Sigmoid colon (tissue), 7 donors: Measurements from ENCODE around the gene MPPED1. TPM values are rescaled to one million over a fixed set of nuclear protein-coding genes. Genes with fewer than 3 reads are reported as not detected.

Experiments used
- DNase-seq: peaks from one replicate; pipeline ENCODE4 v3.0.0-alpha.2; 2019
- H3K27ac ChIP-seq, 4 donors: fragments of 200-600 bp; sonication (generic); one replicate each; pipeline ENCODE4 v1.5.1; 2016 to 2019; ENCODE audit warnings: mild to moderate bottlenecking in 1 of 4
- H3K27me3 ChIP-seq, 3 donors: fragments of 200-600 bp; sonication (generic); one replicate each; pipeline ENCODE4 v1.5.1; 2019; ENCODE audit warnings: mild to moderate bottlenecking in 1 of 3
- H3K36me3 ChIP-seq, 4 donors: fragments of 200-600 bp; sonication (generic); one replicate each; pipeline ENCODE4 v1.5.1; 2016 to 2019
- H3K4me1 ChIP-seq, 4 donors: fragments of 200-600 bp; sonication (generic); one replicate each; pipeline ENCODE4 v1.5.1; 2017 to 2019
- H3K4me3 ChIP-seq, 4 donors: fragments of 200-600 bp; sonication (generic); one replicate each; pipeline ENCODE4 v1.5.1; 2017 to 2019; ENCODE audit warnings: mild to moderate bottlenecking in 2 of 4, moderate library complexity in 1 of 4
- H3K9me3 ChIP-seq, 4 donors: fragments of 200-600 bp in 3 of 4; sonication (generic) in 3 of 4; one replicate each; pipeline versions ENCODE4 v1.5.1 to v1.6.1; 2013 to 2019
- EP300 ChIP-seq, 4 donors: sonication (generic); formaldehyde crosslinking; IDR thresholded peaks; one replicate each; pipeline ENCODE4 v1.6.1; 2017; ENCODE audit warnings: antibody characterized with exemption in 4 of 4
- POLR2A ChIP-seq, 2 donors: fragments of 450-650 bp; IDR thresholded peaks; one replicate each; pipeline ENCODE4 v1.6.1; 2016; ENCODE audit warnings: antibody characterized with exemption in 2 of 2, mild to moderate bottlenecking in 2 of 2, moderate library complexity in 2 of 2
- POLR2AphosphoS5 ChIP-seq, 4 donors: sonication (generic); formaldehyde crosslinking; IDR thresholded peaks; one replicate each; pipeline ENCODE4 v1.6.1; 2017; ENCODE audit warnings: antibody characterized with exemption in 4 of 4
- WGBS, 2 donors: extraction: QIAGEN DNeasy Blood & Tissue Kit; methylation state at CpG; one replicate each; pipeline ENCODE4 v1.1.7; 2013; 5-methylcytosine and 5-hydroxymethylcytosine counted together
- intact Hi-C: fragments of 100-400 bp; cut with DNase I; formaldehyde crosslinking; loops from one replicate; pipeline ENCODE4 v1.15.1; 2023
- polyA plus RNA-seq, 3 donors: library from polyadenylated mRNA; stranded (reverse); fragments of 200-250 nt; gene quantifications; one replicate each; pipeline ENCODE4 v1.2.3, GENCODE V29; 2013
- total RNA-seq, 4 donors: library from RNA; depleted of rRNA; stranded (reverse); fragments of >200 nt; gene quantifications; one replicate each; pipeline ENCODE4 v1.1.0, GENCODE V29; 2016
- TF ChIP-seq, protein P1 (sequence below), 4 experiments: fragments of 450-650 bp in 3 of 4; fragments of 200-600 bp in 1 of 4; IDR thresholded peaks; one replicate each; pipeline ENCODE4 v1.5.1; 2016 to 2019; ENCODE audit warnings: antibody characterized with exemption in 4 of 4, mild to moderate bottlenecking in 3 of 4, moderate library complexity in 2 of 4
- donor health status: healthy with polysubstance abuse.
- donor health status: Bipolar disorder and iron deficiency.
- donor health status: healthy.

The MPPED1 gene
- total and polyA plus RNA-seq, 7 donors: not detected

DNA sequence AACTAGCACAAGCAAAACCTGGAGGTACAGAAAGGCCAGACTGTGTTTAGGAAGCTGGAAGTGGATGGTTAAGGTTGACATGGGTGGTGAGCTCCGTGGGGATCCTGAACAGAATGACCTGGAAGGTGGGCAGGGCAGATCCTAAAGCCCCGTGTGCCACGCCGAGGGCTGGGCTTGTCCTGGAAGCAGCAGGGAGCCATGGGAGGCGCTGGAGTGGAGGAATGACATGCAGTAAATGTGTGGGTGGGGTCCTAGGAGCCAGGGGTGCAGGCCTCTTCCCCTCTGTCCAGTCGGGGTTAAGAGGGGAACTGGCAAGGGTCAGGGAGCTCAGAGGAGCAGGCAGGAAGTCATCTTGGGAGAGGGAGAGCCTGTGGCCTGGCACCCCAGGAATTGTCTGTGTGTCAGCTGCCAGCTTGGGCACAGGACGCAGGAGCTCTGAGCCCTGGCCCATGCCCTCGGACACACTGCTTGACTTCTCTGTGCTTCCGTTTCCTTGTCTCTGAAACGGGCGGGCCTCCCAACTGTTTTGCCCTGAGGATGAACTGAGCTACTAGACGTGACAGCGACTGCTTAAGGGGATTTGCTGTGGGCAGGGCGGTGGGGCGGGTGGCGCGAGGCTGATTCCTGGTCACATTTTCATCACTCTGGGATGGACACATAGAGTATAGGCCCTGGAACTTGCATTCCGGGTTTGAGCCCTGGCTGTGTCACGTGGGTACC, 75.7 kb downstream of the MPPED1 start:
- peaks cover 0 to 29% (median 5%) of the 10 kb centered on the region in 3 donors for H3K27me3 ChIP-seq
- 54 to 78% methylated on average over 19 of the region's 19 CpGs for WGBS, 2 donors
- no peaks in the 10 kb centered on the region for H3K4me1 ChIP-seq
- DNase-seq: no peak
- no peak overlapping the region for H3K4me3 ChIP-seq
- H3K27ac ChIP-seq: no peak overlapping the region
- intact Hi-C loops: no loop called here
- H3K9me3 ChIP-seq: no peaks in the 10 kb centered on the region
- TF ChIP-seq, protein P1, sequence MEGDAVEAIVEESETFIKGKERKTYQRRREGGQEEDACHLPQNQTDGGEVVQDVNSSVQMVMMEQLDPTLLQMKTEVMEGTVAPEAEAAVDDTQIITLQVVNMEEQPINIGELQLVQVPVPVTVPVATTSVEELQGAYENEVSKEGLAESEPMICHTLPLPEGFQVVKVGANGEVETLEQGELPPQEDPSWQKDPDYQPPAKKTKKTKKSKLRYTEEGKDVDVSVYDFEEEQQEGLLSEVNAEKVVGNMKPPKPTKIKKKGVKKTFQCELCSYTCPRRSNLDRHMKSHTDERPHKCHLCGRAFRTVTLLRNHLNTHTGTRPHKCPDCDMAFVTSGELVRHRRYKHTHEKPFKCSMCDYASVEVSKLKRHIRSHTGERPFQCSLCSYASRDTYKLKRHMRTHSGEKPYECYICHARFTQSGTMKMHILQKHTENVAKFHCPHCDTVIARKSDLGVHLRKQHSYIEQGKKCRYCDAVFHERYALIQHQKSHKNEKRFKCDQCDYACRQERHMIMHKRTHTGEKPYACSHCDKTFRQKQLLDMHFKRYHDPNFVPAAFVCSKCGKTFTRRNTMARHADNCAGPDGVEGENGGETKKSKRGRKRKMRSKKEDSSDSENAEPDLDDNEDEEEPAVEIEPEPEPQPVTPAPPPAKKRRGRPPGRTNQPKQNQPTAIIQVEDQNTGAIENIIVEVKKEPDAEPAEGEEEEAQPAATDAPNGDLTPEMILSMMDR (IDR thresholded peaks at IDR 0.05): no peak
- no peak for TF ChIP-seq EP300 (IDR thresholded peaks at IDR 0.05)
- TF ChIP-seq POLR2A (IDR thresholded peaks at IDR 0.05): no peak
- no peak for TF ChIP-seq POLR2AphosphoS5 (IDR thresholded peaks at IDR 0.05)
- H3K36me3 ChIP-seq: no peaks in the 10 kb centered on the region

DNA sequence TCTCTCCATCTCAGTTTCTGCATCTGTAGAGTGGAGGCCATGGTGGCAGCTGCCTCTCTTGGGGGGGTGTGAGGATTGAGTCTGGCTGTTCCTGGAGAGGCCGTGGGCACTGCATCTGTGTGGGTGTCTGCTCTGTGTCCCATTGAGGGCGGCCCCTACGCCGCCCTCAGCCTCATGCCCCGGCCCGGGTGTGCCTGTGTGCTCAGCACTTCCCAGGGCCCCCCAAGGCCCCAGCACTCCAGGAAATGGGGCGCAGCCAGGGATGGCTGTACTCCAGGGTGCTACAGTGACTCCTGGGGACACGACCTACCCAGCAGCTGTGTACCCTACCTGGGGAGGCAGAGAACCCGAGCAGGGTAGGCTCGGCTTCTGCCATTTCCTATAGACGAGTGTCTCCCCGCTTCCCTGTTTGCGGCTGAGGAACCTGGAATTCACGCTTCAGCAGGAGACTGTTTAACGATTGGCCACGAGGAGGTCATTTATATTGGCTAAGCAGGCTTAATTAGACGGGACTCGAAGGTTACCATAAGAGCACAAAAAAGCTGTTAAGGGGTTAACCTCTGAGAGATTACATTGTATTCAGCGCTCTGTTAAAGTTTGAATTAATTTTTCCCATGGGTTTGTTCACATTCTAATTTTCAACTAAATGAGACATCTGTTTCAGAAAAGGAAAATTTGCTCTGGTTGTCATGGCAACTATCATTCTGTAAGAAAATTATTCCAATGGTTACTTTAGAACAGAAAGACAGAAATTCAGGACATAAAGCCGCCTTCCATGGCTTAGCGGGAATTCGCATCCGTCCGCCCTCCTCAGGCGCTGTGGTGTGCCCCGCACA, 76.4 kb downstream of the MPPED1 start:
- no peaks in the 10 kb centered on the region for H3K36me3 ChIP-seq
- H3K27me3 ChIP-seq: peaks cover 0 to 29% (median 5%) of the 10 kb centered on the region in 3 donors
- TF ChIP-seq, protein P1 (IDR thresholded peaks at IDR 0.05): no peak
- TF ChIP-seq EP300 (IDR thresholded peaks at IDR 0.05): no peak
- no peak for TF ChIP-seq POLR2A (IDR thresholded peaks at IDR 0.05)
- TF ChIP-seq POLR2AphosphoS5 (IDR thresholded peaks at IDR 0.05): no peak
- H3K27ac ChIP-seq: no peak overlapping the region
- DNase-seq: no peak
- H3K4me3 ChIP-seq: no peak overlapping the region
- intact Hi-C loops: no loop called here
- WGBS, 2 donors: 62 to 72% methylated on average over 26 of the region's 26 CpGs
- no peaks in the 10 kb centered on the region for H3K4me1 ChIP-seq
- no peaks in the 10 kb centered on the region for H3K9me3 ChIP-seq

DNA sequence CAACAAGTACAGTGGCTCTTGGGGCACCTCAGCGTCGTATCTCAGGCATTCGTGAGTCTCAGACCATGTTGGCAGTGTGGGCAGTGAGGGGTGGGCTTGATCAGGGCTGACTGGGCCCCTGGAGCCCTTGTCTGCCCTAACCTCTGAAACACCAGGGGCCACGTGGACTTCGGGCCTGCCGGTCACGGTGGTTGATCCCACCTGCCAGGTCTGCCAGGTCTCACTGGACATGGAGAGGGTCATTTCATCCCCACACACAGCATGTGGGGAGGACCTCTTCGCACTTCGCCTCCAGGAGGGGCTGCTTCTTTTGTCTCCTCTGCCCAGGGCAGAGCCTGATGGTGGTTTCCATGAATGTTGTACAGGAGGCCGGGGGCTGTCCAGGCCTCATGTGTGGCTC, 77.1 kb downstream of the MPPED1 start:
- Histone ChIP-seq H3K27ac (no peak overlapping the region), H3K36me3 (no peaks in the 10 kb centered on the region), H3K4me1 (no peaks in the 10 kb centered on the region), H3K27me3 (peaks cover 0 to 32% (median under 1%) of the 10 kb centered on the region in 3 donors), H3K9me3 (no peaks in the 10 kb centered on the region), H3K4me3 (no peak overlapping the region)
- no peak for DNase-seq
- intact Hi-C loops: no loop called here
- 74 to 83% methylated on average over 10 of the region's 10 CpGs for WGBS, 2 donors
- TF ChIP-seq, protein P1 (IDR thresholded peaks at IDR 0.05): no peak
- TF ChIP-seq POLR2AphosphoS5 (IDR thresholded peaks at IDR 0.05) (no peak), POLR2A (IDR thresholded peaks at IDR 0.05) (no peak), EP300 (IDR thresholded peaks at IDR 0.05) (no peak)

DNA sequence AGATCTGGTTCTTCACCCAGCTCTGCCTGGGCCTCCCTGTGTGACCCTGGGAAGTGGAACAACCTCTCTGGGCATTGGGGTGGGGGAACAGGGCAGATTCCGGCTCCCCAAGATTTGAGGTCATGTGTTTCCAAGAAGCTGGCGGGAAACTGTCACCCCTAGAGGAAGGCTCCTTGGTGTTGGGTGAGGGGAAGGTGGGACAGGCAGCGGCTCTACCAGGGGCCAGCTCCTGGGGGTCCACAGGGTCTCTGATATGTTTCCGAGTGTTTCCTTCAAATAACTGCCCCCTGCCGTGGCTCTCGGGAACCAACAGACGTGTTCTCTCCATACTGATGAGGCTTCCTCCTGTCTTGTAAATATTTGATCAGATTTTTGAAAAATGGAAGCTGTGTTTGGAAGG, 78.5 kb downstream of the MPPED1 start:
- H3K27me3 ChIP-seq: peaks cover 0 to 36% (median 0%) of the 10 kb centered on the region in 3 donors
- 74 to 88% methylated on average over 7 of the region's 7 CpGs for WGBS, 2 donors

More for the DNA sequence above, 78.5 kb downstream of the MPPED1 start:
- no peaks in the 10 kb centered on the region for H3K36me3 ChIP-seq
- no peak overlapping the region for H3K27ac ChIP-seq
- no peak for DNase-seq
- TF ChIP-seq, protein P1 (IDR thresholded peaks at IDR 0.05): no peak
- TF ChIP-seq EP300 (IDR thresholded peaks at IDR 0.05) (no peak), POLR2AphosphoS5 (IDR thresholded peaks at IDR 0.05) (no peak), POLR2A (IDR thresholded peaks at IDR 0.05) (no peak)
- no peaks in the 10 kb centered on the region for H3K4me1 ChIP-seq
- intact Hi-C loops: no loop called here
- no peaks in the 10 kb centered on the region for H3K9me3 ChIP-seq
- H3K4me3 ChIP-seq: no peak overlapping the region
